ENCODE measurements around the gene ANKRD9. TPM values are rescaled to one million over a fixed set of nuclear protein-coding genes. Genes with fewer than 3 reads are reported as not detected.
A peak's percentile ranks its signal among the peaks of the same experiment; 100 is the strongest.

ANKRD9 gene
- total RNA-seq, 1 experiment from 2014 or later: 38.9 TPM

DNA sequence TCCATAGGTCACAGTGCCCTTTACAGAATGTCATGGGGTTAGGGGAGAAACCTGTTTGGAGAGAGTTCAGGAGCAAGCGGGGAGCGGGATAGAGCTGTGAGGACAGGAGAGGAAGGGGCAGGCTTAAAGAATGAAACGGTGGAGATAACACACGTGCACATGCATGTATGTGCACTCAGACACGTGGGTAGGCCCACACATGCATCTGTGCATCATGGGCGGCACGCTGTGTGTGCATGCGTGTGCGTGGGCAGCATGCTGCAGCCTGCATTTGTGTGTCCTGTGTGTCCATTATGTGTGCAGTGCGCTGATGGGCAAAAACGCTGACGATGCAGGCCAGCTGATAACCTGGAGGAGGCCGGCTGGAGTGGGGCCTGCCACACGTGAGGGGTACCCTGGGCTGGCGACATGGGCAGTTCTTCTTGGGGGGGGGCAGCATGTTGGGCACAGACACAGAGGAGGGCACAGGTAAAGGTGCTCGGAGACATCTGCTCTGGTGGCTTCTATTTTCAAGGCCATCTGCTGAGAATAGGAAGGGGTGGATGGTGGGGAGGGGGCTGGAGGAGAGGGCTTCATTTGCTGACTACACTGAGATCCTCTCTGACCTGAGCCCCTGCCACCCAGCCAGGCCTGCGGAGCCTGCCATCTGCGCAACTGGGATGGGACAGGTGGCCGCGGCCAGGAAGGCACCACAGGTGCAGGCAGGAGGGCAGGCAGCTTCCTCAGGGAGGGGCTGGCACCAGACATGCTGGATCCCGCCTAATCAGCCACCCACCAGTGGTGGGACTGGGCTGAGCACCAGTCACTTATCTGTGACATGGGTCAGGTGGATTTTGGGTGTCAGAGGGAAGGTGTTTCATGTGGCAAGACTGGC lies 4.6 kb upstream of the ANKRD9 start:
- DNase-seq (ENCODE audit: low read depth): no peak

DNA sequence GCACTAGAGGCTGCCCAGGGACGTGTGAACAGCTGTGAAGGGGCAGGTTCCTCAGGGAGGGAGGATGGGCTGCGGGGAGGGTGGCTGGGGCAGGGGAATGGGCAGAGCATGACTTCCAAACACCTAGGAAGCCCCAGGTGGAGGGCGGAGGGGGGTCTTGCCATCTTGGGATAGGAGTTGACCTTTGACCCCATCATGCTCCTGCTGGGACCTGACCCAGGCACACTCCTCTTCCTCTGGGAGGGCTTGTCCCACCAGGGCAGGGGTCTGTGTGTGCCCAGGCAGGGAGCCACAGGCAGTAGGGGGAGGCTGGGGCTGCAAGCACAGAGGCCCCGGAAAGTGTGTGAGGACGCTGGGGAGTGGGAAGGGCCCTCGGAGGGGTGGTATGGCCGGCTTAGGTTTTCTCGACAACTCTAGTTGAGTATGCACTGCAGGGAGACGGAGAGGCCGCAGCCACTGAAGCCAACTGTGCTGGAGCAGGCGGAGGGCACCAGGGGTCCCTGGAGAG lies 3.3 kb upstream of the ANKRD9 start:
- DNase-seq (ENCODE audit: low read depth): no peak

DNA sequence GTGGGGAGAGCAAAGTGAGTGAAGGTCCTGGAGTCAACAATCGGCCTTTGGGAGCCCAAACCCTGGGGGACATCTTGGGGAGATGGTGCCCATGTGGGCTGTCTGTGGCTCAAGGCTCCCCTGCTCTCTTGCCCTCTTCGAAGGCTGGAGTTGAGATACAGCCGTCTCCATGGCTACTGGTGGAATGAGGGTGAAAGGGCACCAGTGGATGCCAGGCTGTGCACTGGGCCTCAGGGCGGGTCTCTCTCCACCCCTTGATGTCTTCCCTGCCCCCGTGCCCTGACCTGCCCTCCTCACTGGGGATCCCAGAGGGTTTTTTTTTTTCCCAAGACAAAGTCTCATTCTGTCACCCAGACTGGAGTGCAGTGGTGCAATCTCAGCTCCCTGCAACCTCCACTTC lies 2.0 kb upstream of the ANKRD9 start:
- no peak for DNase-seq (ENCODE audit: low read depth)

DNA sequence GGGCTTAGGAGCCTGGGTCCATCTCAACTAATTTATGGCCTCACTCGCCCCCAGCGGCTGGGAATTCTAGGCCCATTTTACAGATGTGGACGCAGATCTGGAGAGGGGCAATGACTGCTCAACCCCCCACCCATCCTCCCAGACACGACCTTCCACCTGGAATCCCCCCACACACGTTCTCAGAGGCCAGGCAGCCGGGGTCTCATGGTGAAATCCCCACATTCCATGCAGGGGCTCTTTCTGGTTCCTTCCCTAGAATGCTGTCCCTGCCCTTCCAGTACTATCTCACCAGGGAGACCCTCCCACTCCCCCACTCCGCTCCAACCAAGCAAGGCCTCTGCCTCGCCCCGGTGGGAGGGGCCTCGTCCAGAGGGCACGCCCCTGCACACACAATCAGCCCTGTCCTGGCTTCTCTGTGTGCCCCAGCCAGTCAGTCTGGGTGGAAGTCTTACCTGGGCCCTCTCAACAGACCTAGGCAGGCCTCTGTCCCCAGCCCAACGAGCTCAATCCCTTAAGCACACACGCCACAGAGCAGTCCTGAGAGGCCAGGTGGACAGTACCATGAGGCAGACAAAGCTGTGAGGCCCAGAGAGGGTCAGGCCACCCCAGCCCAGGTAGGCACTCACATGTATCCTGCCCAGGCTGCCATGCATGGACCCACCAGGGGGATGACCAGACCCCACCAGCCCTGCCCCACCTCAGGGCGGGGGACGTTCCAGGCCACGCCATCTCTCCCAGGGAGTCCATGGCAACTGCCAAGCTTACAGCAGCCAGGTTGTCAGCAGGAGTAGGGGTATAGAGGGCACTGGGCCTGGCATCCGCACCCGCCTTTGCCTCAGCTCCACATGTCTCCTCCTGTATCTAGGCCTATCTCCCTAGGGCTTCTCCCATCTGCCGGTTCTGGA lies 1.3 kb upstream of the ANKRD9 start:
- no peak for DNase-seq (ENCODE audit: low read depth)

DNA sequence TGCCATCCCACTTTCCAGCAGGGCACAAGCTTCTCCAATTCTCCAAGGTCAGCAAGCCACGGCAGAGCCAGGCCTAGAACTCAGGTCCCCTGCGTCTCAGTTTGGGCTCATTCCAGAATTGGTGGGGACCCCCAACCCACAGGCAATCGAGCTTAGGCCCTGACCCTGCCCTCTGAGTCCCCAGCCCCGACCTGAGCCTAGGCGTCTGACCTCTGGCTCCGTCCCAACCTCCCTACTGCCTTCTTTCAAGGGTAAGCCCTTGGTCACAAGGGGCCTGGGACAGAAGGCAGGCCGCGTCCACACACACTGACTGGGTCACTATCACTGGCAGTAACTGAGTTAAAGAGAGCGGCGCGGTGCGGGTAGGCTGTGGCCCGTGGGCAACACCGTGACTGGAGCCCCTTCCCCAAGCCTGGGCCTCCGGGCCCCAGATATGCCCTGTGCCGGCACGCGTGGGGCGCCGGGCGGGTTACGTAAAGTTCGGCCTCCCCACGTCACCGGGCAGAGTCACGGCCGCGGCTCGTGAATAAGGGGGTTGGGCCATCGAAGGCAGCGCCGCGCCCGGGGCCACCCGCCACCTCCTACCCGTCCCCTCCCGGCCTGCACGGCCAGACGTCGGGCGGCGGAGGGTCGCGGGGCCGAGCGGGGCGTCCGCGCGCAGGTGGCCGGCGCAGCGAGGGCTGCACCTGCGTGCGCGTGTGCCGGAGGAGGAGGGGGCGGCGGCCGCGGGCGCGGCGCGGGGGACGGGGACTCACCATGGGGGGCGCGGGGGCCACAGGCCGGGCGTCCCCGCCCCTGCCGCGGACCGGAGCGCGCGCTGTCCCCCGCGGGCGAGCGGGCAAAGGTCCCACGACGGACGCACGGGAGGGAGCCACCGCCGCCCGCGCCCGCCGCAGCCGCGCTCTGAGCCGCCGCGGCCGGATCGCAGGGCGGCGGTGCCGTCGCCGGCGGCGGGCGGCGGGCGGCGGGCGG lies 516 bp downstream of the ANKRD9 start:
- DNase-seq (ENCODE audit: low read depth): peak; percentile 28

DNA sequence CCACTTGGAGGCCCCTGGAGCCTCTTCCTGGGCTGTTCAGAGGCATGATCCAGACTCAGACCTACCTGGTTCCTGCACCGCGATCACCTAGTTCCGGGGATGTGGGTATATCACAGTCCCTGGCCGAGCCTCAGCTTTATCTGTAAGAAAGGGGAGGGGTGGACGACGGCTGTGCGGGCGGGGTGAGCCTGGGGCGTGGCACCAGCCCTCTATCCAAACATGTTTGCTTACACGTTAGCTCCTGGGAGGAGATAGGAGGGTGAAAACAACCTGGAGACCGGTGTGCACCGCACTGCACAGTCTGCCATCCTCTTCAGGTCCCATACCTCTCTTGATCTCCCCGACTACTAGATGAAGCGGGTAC lies 1.2 kb downstream of the ANKRD9 start:
- DNase-seq (ENCODE audit: low read depth): no peak

GRCh38 chr14:102507857-102508312 lies 1.7 kb downstream of the ANKRD9 start:
- DNase-seq (ENCODE audit: low read depth): no peak

DNA sequence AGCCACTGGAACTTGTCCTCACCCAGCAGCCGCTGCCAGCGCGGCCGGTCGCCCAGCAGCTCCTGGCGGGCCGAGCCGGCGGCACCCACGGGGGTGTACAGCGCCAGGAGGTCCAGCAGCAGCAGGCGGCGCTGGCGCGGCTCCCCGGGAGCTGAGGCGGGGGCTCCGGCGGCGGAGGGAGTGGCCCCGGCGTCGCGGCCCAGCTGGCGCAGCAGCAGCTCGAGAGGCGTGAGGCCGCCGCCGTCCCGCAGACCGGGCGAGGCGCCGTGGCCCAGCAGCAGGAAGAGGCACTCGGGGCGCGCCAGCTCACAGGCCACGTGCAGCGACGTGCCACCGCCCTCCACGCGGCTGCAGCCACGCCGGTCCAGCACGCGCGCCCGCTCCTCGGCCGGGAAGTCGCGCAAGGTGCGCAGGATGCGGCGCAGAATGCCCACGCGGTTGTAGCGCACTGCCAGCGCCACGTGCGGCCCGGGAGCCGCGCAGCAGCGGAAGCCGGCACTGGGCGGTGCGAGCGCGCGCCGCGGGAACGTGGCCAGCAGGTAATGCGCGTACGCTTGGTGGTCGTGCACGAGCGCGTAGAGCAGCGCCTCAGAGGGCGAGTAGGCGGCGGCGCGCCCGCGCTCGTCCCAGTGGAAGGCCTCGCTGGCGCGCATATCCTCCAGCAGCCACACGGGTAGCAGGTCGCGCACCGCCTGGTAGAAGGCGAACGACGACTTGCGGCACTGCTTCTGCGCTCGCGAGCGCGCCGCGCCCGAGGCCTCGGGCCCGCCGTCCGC lies 2.3 kb downstream of the ANKRD9 start:
- no peak for DNase-seq (ENCODE audit: low read depth)

- no peak for DNase-seq (ENCODE audit: low read depth)
Observed at GRCh38 chr14:102506626-102506925, 3.0 kb downstream of the ANKRD9 start.

DNA sequence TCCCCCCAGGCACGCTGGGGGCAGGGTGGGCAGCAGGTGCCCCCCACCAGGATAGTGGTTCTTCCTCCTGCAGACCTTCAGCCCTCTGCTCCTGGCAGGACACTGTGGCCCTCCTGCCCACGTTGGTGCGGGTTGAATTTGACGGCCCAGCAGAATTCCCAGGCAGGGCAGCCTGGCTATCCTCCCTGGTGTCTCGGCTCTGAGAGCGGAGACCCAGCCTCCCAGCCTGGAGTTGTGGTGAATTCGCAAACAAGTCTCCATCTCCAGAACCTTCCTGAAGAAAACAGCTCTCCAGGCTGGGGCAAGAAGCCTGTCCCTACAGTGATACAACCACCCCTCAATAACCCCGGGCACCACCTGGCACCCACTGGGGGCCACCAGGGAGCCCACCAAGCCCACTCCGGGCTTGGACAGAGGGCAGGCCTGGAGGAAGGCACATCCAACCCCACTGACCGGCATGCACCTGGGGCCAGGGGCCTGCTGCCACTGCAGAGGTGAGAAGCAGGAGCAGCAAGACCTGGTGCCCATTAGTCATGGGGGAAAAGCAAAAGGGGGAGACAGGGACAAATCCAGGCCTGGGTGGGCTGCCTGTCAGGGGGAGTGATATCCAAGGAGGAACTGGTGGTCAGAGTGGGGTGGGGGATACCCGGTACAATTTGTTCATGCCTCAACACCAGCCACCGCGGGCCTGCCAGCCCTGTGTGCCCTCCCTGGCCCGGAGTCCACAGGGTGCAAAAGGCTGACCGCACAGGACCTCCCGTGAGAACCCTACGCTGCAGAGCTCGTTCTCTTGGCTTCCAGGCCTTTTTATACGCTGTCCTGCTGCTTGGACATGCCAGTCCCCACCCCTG lies 3.6 kb downstream of the ANKRD9 start:
- DNase-seq (ENCODE audit: low read depth): no peak

- no peak for DNase-seq (ENCODE audit: low read depth)
Observed at GRCh38 chr14:102505000-102505619, 4.5 kb downstream of the ANKRD9 start.

GRCh38 chr14:102504328-102504999 lies 5.1 kb downstream of the ANKRD9 start:
- no peak for DNase-seq (ENCODE audit: low read depth)

- DNase-seq (ENCODE audit: low read depth): no peak
Observed at GRCh38 chr14:102503641-102504327, 5.8 kb downstream of the ANKRD9 start.

DNA sequence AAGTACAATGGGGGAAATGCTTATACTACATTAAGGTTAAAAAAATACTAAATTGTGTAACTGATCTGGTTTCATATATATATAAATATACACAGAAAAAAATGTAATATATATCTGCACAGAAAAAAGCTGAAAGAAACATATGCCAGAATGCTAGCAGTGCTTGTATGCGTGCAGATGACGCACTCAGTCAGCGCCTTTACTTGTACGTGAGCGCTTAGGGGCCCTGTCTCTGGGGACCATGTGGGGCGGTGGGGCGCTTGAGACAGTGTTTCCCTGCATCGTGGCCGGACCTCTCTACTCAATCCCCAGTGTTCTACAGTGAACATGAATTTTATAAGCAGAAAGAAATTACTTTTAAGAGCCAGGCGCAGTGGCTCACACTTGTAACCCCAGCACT lies 7.0 kb downstream of the ANKRD9 start:
- DNase-seq (ENCODE audit: low read depth): no peak

GRCh38 chr14:102501751-102502315 lies 7.7 kb downstream of the ANKRD9 start:
- DNase-seq (ENCODE audit: low read depth): no peak

- DNase-seq (ENCODE audit: low read depth): no peak
Observed at GRCh38 chr14:102500713-102501112, 8.9 kb downstream of the ANKRD9 start.

GRCh38 chr14:102500158-102500662 lies 9.4 kb downstream of the ANKRD9 start:
- DNase-seq (ENCODE audit: low read depth): peak; percentile 62

Data from LHCN-M2 (cell line).